ENCODE results near the gene HMBS.

The HMBS gene

DNA sequence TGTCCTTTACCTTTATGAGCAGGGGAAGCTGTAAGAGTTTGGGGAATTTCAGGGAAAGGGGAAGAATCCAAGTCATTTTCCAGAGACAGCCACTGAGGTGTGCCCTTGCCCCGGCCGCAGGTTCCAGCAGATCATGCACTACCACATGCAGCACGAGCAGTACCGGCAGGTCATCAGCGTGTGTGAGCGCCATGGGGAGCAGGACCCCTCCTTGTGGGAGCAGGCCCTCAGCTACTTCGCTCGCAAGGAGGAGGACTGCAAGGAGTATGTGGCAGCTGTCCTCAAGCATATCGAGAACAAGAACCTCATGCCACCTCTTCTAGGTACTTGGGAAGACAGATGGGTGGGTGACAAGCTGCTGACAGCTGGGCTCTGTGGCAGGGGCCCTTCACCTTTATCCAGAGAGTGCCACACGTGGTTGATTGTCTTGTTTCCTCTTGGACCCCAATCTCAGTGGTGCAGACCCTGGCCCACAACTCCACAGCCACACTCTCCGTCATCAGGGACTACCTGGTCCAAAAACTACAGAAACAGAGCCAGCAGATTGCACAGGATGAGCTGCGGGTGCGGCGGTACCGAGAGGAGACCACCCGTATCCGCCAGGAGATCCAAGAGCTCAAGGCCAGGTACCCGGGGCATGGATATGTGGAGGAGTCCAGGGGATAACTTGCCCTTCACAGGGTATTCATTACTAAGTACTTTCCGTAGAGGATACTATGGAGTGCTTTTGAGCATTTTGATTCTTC is 5.8 kb upstream of the HMBS start:
- H4K20me1 ChIP-seq (ENCODE audit: insufficient read depth, low read length, poor library complexity, severe bottlenecking), result no peaks in the 10 kb centered on the region
- no peaks in the 10 kb centered on the region for H3K9me3 ChIP-seq (ENCODE audit: insufficient read depth, low read depth, low read length)
- no peak overlapping the region for H3K4me2 ChIP-seq (ENCODE audit: low read depth, low read length, poor library complexity, severe bottlenecking)
- TF ChIP-seq, protein P1, sequence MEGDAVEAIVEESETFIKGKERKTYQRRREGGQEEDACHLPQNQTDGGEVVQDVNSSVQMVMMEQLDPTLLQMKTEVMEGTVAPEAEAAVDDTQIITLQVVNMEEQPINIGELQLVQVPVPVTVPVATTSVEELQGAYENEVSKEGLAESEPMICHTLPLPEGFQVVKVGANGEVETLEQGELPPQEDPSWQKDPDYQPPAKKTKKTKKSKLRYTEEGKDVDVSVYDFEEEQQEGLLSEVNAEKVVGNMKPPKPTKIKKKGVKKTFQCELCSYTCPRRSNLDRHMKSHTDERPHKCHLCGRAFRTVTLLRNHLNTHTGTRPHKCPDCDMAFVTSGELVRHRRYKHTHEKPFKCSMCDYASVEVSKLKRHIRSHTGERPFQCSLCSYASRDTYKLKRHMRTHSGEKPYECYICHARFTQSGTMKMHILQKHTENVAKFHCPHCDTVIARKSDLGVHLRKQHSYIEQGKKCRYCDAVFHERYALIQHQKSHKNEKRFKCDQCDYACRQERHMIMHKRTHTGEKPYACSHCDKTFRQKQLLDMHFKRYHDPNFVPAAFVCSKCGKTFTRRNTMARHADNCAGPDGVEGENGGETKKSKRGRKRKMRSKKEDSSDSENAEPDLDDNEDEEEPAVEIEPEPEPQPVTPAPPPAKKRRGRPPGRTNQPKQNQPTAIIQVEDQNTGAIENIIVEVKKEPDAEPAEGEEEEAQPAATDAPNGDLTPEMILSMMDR (conservative IDR thresholded peaks at IDR 0.05; ENCODE audit: low read length), result no peak
- TF ChIP-seq EZH2phosphoT487 (IDR thresholded peaks at IDR 0.05; ENCODE audit: borderline replicate concordance), result no peak
- no peak overlapping the region for H2AFZ ChIP-seq (ENCODE audit: low read length)
- no peaks in the 10 kb centered on the region for H3K79me2 ChIP-seq (ENCODE audit: insufficient read depth, low read length)
- H3K27me3 ChIP-seq (ENCODE audit: insufficient read depth, low read length, poor library complexity, severe bottlenecking), result no peaks in the 10 kb centered on the region
- no peaks in the 10 kb centered on the region for H3K4me1 ChIP-seq (ENCODE audit: insufficient read depth, low read length, poor library complexity, severe bottlenecking)
- no peak overlapping the region for H3K4me3 ChIP-seq (ENCODE audit: low read length, poor library complexity, severe bottlenecking)
- peaks cover 44% of the 10 kb centered on the region; the same call in 1 of the 2 replicates for H3K36me3 ChIP-seq (ENCODE audit: insufficient read depth, low read length)
- H3K9me2 ChIP-seq (replicated peaks; ENCODE audit: low read depth, low read length), result no peaks in the 10 kb centered on the region
- no peaks in the 10 kb centered on the region for H3F3A ChIP-seq (ENCODE audit: low read depth)
- H3K9ac ChIP-seq (ENCODE audit: low read depth, low read length, poor library complexity, severe bottlenecking), result no peak overlapping the region

DNA sequence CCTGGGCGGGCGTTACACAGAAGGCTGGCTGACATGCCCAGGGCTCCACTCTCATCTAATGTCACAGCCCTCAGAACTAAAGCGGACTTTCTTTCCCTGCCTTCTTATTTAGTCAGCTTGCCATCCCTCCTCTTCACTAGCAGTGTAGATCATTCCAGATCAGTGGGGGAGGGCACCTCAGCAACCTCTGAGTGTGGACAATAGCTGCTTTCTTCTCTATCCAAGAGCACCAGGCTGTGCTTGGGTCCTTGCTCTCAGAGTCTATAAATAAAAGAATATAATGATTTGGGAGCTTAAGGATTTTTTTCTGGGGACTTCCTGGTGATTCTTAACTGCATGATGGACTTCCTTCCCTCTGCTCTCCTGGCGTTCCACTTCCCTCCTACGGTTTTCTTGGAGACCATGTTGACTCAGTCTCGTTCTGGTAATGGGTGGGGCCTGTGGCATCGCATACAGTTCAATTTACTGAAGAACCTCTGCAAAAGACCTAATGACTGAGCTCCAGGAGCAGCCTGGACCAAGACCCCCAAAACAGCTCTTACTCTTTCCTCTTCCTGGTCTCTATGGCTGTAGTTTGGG is 2.9 kb upstream of the HMBS start:
- H3F3A ChIP-seq (ENCODE audit: low read depth), result peaks cover 1% of the 10 kb centered on the region; the same call in 1 of the 2 replicates
- H3K9ac ChIP-seq (ENCODE audit: low read depth, low read length, poor library complexity, severe bottlenecking), result no peak overlapping the region
- H3K4me2 ChIP-seq (ENCODE audit: low read depth, low read length, poor library complexity, severe bottlenecking), result no peak overlapping the region
- H3K9me3 ChIP-seq (ENCODE audit: insufficient read depth, low read depth, low read length), result no peaks in the 10 kb centered on the region
- peaks cover 14% of the 10 kb centered on the region for H3K79me2 ChIP-seq (ENCODE audit: insufficient read depth, low read length)
- TF ChIP-seq, protein P1 (conservative IDR thresholded peaks at IDR 0.05; ENCODE audit: low read length), result no peak
- TF ChIP-seq EZH2phosphoT487 (IDR thresholded peaks at IDR 0.05; ENCODE audit: borderline replicate concordance), result no peak
- no peak overlapping the region for H3K4me3 ChIP-seq (ENCODE audit: low read length, poor library complexity, severe bottlenecking)
- no peak overlapping the region for H2AFZ ChIP-seq (ENCODE audit: low read length)
- H3K4me1 ChIP-seq (ENCODE audit: insufficient read depth, low read length, poor library complexity, severe bottlenecking), result peaks cover 18% of the 10 kb centered on the region
- H4K20me1 ChIP-seq (ENCODE audit: insufficient read depth, low read length, poor library complexity, severe bottlenecking), result peaks cover 6% of the 10 kb centered on the region
- no peaks in the 10 kb centered on the region for H3K27me3 ChIP-seq (ENCODE audit: insufficient read depth, low read length, poor library complexity, severe bottlenecking)
- H3K9me2 ChIP-seq (replicated peaks; ENCODE audit: low read depth, low read length), result no peaks in the 10 kb centered on the region
- H3K36me3 ChIP-seq (ENCODE audit: insufficient read depth, low read length), result peaks cover 38% of the 10 kb centered on the region; the same call in 1 of the 2 replicates

DNA sequence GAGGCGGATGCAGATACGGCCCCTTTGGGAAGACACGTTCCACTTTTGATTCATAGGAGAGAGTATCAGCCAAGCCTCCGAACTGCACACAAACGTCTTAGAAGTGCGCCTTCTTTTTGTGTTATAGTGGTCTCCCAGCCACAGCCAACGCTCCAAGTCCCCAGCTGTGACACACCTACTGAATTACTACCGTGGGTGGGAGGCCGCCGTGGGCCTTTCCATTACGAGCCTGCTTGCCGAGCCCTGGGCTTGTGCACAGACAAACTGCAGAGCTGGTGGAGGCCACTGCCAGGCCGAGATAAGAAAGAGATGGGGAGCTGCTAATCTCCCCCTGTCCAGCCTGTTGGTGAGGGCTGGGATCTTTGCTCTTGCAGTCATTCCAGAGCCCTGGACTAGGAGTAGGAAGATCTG is 761 bp downstream of the HMBS start:
- Histone ChIP-seq H3K9ac (ENCODE audit: low read depth, low read length, poor library complexity, severe bottlenecking) (peak overlapping the region; percentile 89), H3K9me3 (ENCODE audit: insufficient read depth, low read depth, low read length) (no peaks in the 10 kb centered on the region), H4K20me1 (ENCODE audit: insufficient read depth, low read length, poor library complexity, severe bottlenecking) (peaks cover 6% of the 10 kb centered on the region), H3K27me3 (ENCODE audit: insufficient read depth, low read length, poor library complexity, severe bottlenecking) (no peaks in the 10 kb centered on the region), H3K9me2 (replicated peaks; ENCODE audit: low read depth, low read length) (no peaks in the 10 kb centered on the region), H3F3A (ENCODE audit: low read depth) (peaks cover 15% of the 10 kb centered on the region), H3K36me3 (ENCODE audit: insufficient read depth, low read length) (peaks cover 14% of the 10 kb centered on the region; the same call in 1 of the 2 replicates), H3K4me3 (ENCODE audit: low read length, poor library complexity, severe bottlenecking) (peak overlapping the region; percentile 99), H3K4me1 (ENCODE audit: insufficient read depth, low read length, poor library complexity, severe bottlenecking) (peaks cover 54% of the 10 kb centered on the region), H3K79me2 (ENCODE audit: insufficient read depth, low read length) (peaks cover 41% of the 10 kb centered on the region), H3K4me2 (ENCODE audit: low read depth, low read length, poor library complexity, severe bottlenecking) (peak overlapping the region; percentile 100), H2AFZ (ENCODE audit: low read length) (peak overlapping the region; percentile 98)
- TF ChIP-seq EZH2phosphoT487 (IDR thresholded peaks at IDR 0.05; ENCODE audit: borderline replicate concordance), result no peak
- TF ChIP-seq, protein P1 (conservative IDR thresholded peaks at IDR 0.05; ENCODE audit: low read length), result no peak

Measured in Loucy (cell line).